Activated T-cell treated with anti-CD3 and anti-CD28 coated beads, Interleukin-2, amount 50 U/mL, for 48 hours (primary cell): ENCODE measurements around the gene CDC14A.

Experiments
- DNase-seq, 2 experiments: peaks; one replicate each; pipeline ENCODE4 v3.0.0-alpha.2; 2020

CDC14A gene

GRCh38 chr1:100411019-100411418, 58.7 kb downstream of the CDC14A start:
- DNase-seq: no peak

- DNase-seq: no peak
Measured at GRCh38 chr1:100411574-100411973, 59.3 kb downstream of the CDC14A start.

- DNase-seq: no peak
Measured at GRCh38 chr1:100413035-100413434, 60.7 kb downstream of the CDC14A start.

GRCh38 chr1:100414693-100415497, 62.6 kb downstream of the CDC14A start:
- DNase-seq: no peak

- no peak for DNase-seq
Measured at GRCh38 chr1:100415498-100415778, 63.1 kb downstream of the CDC14A start.

- no peak for DNase-seq
Measured at GRCh38 chr1:100419072-100419471, 66.8 kb downstream of the CDC14A start.

- no peak for DNase-seq
Measured at GRCh38 chr1:100422065-100422464, 69.8 kb downstream of the CDC14A start.

- DNase-seq: no peak
Measured at GRCh38 chr1:100423832-100424337, 71.6 kb downstream of the CDC14A start.

- no peak for DNase-seq
Measured at GRCh38 chr1:100428160-100428559, 75.9 kb downstream of the CDC14A start.

GRCh38 chr1:100430325-100430756, 78.0 kb downstream of the CDC14A start:
- DNase-seq: no peak

- DNase-seq: no peak
Measured at GRCh38 chr1:100431954-100432353, 79.6 kb downstream of the CDC14A start.

- no peak for DNase-seq
Measured at GRCh38 chr1:100433563-100433962, 81.3 kb downstream of the CDC14A start.

GRCh38 chr1:100434831-100435230, 82.5 kb downstream of the CDC14A start:
- DNase-seq: no peak

GRCh38 chr1:100438375-100438774, 86.1 kb downstream of the CDC14A start:
- no peak for DNase-seq

GRCh38 chr1:100438789-100439188, 86.5 kb downstream of the CDC14A start:
- no peak for DNase-seq

GRCh38 chr1:100440075-100440809, 87.9 kb downstream of the CDC14A start:
- DNase-seq: peak; percentile 79 to 80

- no peak for DNase-seq
Measured at GRCh38 chr1:100441146-100441545, 88.8 kb downstream of the CDC14A start.

GRCh38 chr1:100441651-100442050, 89.3 kb downstream of the CDC14A start:
- DNase-seq: no peak

- peak; percentile 51 to 56 for DNase-seq
Measured at GRCh38 chr1:100443811-100444571, 91.7 kb downstream of the CDC14A start.

- no peak for DNase-seq
Measured at GRCh38 chr1:100445565-100445964, 93.3 kb downstream of the CDC14A start.

- no peak for DNase-seq
Measured at GRCh38 chr1:100448366-100448765, 96.1 kb downstream of the CDC14A start.

GRCh38 chr1:100449477-100449876, 97.2 kb downstream of the CDC14A start:
- DNase-seq: peak in 1 of 2 experiments; percentile 39

- no peak for DNase-seq
Measured at GRCh38 chr1:100452641-100453040, 100.3 kb downstream of the CDC14A start.
